Esophagus muscularis mucosa (tissue), 4 donors: ENCODE data around the gene FAM76B. TPM values are rescaled to one million over a fixed set of nuclear protein-coding genes. Genes with fewer than 3 reads are reported as not detected.

Experiments used
- DNase-seq: peaks from one replicate; pipeline ENCODE4 v3.0.0-alpha.2; 2017; ENCODE audit errors: extremely low spot score
- H3K27ac ChIP-seq, 4 donors: fragments of 200-600 bp; sonication (generic); replicated peaks in 1 of 4; 1 replicate in 3 of 4; 2 replicates in 1 of 4; pipeline ENCODE4 v1.5.1; 2016 to 2019; ENCODE audit warnings: mild to moderate bottlenecking in 1 of 4
- H3K27me3 ChIP-seq, 4 donors: fragments of 200-600 bp; sonication (generic); one replicate each; pipeline versions ENCODE4 v1.5.1 to v1.6.0; 2016 to 2019
- H3K36me3 ChIP-seq, 4 donors: fragments of 200-600 bp; sonication (generic); one replicate each; pipeline ENCODE4 v1.5.1; 2016 to 2019
- H3K4me1 ChIP-seq, 4 donors: fragments of 200-600 bp; sonication (generic); one replicate each; pipeline ENCODE4 v1.5.1; 2016 to 2019
- H3K4me3 ChIP-seq, 4 donors: fragments of 200-600 bp; sonication (generic); 1 replicate in 2 of 4; 2 replicates in 2 of 4; pipeline ENCODE4 v1.5.1; 2016 to 2019; ENCODE audit warnings: mild to moderate bottlenecking in 4 of 4, moderate library complexity in 1 of 4
- H3K9me3 ChIP-seq, 4 donors: fragments of 200-600 bp; sonication (generic); 1 replicate in 3 of 4; 2 replicates in 1 of 4; pipeline ENCODE4 v1.5.1; 2016 to 2019
- CTCF ChIP-seq, 3 experiments: fragments of 200-600 bp in 2 of 3; fragments of 450-650 bp in 1 of 3; sonication (generic) in 2 of 3; IDR thresholded peaks; one replicate each; pipeline ENCODE4 v1.5.1; 2017 to 2019; ENCODE audit warnings: antibody characterized with exemption in 3 of 3, mild to moderate bottlenecking in 2 of 3, moderate library complexity in 1 of 3
- EP300 ChIP-seq: sonication (generic); formaldehyde crosslinking; IDR thresholded peaks from one replicate; pipeline ENCODE4 v1.6.1; 2017; ENCODE audit warnings: antibody characterized with exemption
- POLR2A ChIP-seq: fragments of 450-650 bp; IDR thresholded peaks from one replicate; pipeline ENCODE4 v1.6.1; 2017; ENCODE audit warnings: antibody characterized with exemption, moderate library complexity, mild to moderate bottlenecking, low read depth
- POLR2AphosphoS5 ChIP-seq, 2 donors: sonication (generic); formaldehyde crosslinking; IDR thresholded peaks; one replicate each; pipeline ENCODE4 v1.6.1; 2017; ENCODE audit warnings: antibody characterized with exemption in 2 of 2
- WGBS: methylation state at CpG from one replicate; pipeline ENCODE4 v1.1.5; 2018; 5-methylcytosine and 5-hydroxymethylcytosine counted together
- intact Hi-C: fragments of 100-400 bp; cut with DNase I; formaldehyde crosslinking; loops from one replicate; pipeline ENCODE4 v1.15.1; 2023
- total RNA-seq, 4 donors: library from RNA; depleted of rRNA; stranded (reverse); fragments of >200 nt; gene quantifications; one replicate each; pipeline versions ENCODE4 v1.1.0 to v1.2.1, GENCODE V29; 2016

The FAM76B gene
- total RNA-seq, 4 donors from 2014 or later = 11.3 to 30.3 (median 17.0) TPM

GRCh38 chr11:95778699-95779098 is 10.9 kb downstream of the FAM76B start:
- no peaks in the 10 kb centered on the region for H3K9me3 ChIP-seq
- peaks cover 35 to 95% (median 75%) of the 10 kb centered on the region in 4 donors for H3K36me3 ChIP-seq
- DNase-seq = no peak
- intact Hi-C loops = no loop called here
- H3K27me3 ChIP-seq = no peaks in the 10 kb centered on the region
- TF ChIP-seq POLR2A (no peak), POLR2AphosphoS5 (IDR thresholded peaks at IDR 0.05) (no peak), CTCF (IDR thresholded peaks at IDR 0.05) (no peak), EP300 (no peak)
- H3K4me1 ChIP-seq = no peaks in the 10 kb centered on the region
- 95% methylated on average over 3 of the region's 3 CpGs for WGBS
- H3K27ac ChIP-seq = no peak overlapping the region
- H3K4me3 ChIP-seq = no peak overlapping the region

GRCh38 chr11:95776859-95777258 is 12.7 kb downstream of the FAM76B start:
- peaks cover 29 to 91% (median 63%) of the 10 kb centered on the region in 4 donors for H3K36me3 ChIP-seq
- no peak overlapping the region for H3K4me3 ChIP-seq
- H3K27ac ChIP-seq = no peak overlapping the region
- DNase-seq = no peak
- no peaks in the 10 kb centered on the region for H3K27me3 ChIP-seq
- H3K4me1 ChIP-seq = no peaks in the 10 kb centered on the region
- intact Hi-C loops = no loop called here
- TF ChIP-seq CTCF (IDR thresholded peaks at IDR 0.05) (no peak), POLR2A (no peak), EP300 (no peak), POLR2AphosphoS5 (IDR thresholded peaks at IDR 0.05) (no peak)
- no peaks in the 10 kb centered on the region for H3K9me3 ChIP-seq

GRCh38 chr11:95768521-95768920 is 21.1 kb downstream of the FAM76B start:
- Histone ChIP-seq H3K9me3 (no peaks in the 10 kb centered on the region), H3K27me3 (no peaks in the 10 kb centered on the region), H3K27ac (no peak overlapping the region), H3K4me3 (no peak overlapping the region), H3K36me3 (peaks cover 0 to 36% (median 20%) of the 10 kb centered on the region in 4 donors), H3K4me1 (peaks cover 0 to 9% (median 0%) of the 10 kb centered on the region in 4 donors)
- intact Hi-C loops = loop anchor here (5.0 to 10.0 kb wide), 3 partner anchors 534 to 794 kb away; partner anchors contain the start of genes CWC15, KDM4D, SESN3 and SRSF8
- TF ChIP-seq POLR2A (no peak), POLR2AphosphoS5 (IDR thresholded peaks at IDR 0.05) (no peak), CTCF (IDR thresholded peaks at IDR 0.05) (no peak)
- DNase-seq = no peak
- 78% methylated on average over 2 of the region's 2 CpGs for WGBS

- no peak for DNase-seq
- H3K4me1 ChIP-seq = peaks cover 0 to 9% (median 0%) of the 10 kb centered on the region in 4 donors
- intact Hi-C loops = loop anchor here (5.0 to 10.0 kb wide), 3 partner anchors 533 to 793 kb away; partner anchors contain the start of genes CWC15, KDM4D, SESN3 and SRSF8
- no peak overlapping the region for H3K4me3 ChIP-seq
- H3K27ac ChIP-seq = no peak overlapping the region
- peaks cover 0 to 28% (median 16%) of the 10 kb centered on the region in 4 donors for H3K36me3 ChIP-seq
- H3K9me3 ChIP-seq = no peaks in the 10 kb centered on the region
- H3K27me3 ChIP-seq = no peaks in the 10 kb centered on the region
- TF ChIP-seq POLR2AphosphoS5 (IDR thresholded peaks at IDR 0.05) (no peak), CTCF (IDR thresholded peaks at IDR 0.05) (no peak), POLR2A (no peak), EP300 (no peak)
- WGBS = 63% methylated on average over 1 of the region's 1 CpG
Observed at GRCh38 chr11:95767498-95767897, 22.1 kb downstream of the FAM76B start.

- no peaks in the 10 kb centered on the region for H3K27me3 ChIP-seq
- H3K4me1 ChIP-seq = peaks cover 0 to 9% (median 0%) of the 10 kb centered on the region in 4 donors
- DNase-seq = no peak
- peaks cover 0 to 21% (median 12%) of the 10 kb centered on the region in 4 donors for H3K36me3 ChIP-seq
- no peak overlapping the region for H3K27ac ChIP-seq
- intact Hi-C loops = loop anchor here (5.0 to 10.0 kb wide), 3 partner anchors 532 to 792 kb away; partner anchors contain the start of genes CWC15, KDM4D, SESN3 and SRSF8
- H3K9me3 ChIP-seq = no peaks in the 10 kb centered on the region
- WGBS = 87% methylated on average over 3 of the region's 3 CpGs
- TF ChIP-seq POLR2A = no peak
- TF ChIP-seq EP300 = no peak
- TF ChIP-seq POLR2AphosphoS5 (IDR thresholded peaks at IDR 0.05) = no peak
- TF ChIP-seq CTCF (IDR thresholded peaks at IDR 0.05) = no peak
- H3K4me3 ChIP-seq = no peak overlapping the region
Observed at GRCh38 chr11:95766701-95767100, 22.9 kb downstream of the FAM76B start.
